ENCODE data around the gene MADD.

DNA sequence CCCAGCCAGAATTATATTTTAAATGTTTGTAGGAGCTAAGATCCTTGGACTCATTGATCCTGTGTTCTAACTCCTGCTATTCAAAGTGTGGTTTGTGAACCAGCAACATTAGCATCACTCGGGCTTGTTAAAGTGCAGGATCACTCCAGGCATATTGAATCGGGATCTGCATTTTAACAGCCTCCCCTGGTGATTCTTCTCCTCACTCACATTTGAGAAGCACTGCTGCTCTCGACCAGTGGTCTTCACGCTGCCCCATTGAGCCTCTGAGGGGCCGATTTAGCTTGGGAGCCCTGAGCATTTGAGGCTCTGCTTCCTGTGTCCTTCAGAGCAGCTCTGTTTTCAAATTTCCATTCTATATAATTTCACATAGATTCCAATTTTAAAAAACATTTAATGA lies 10.9 kb downstream of the MADD start:
- TF ChIP-seq EZH2 (IDR thresholded peaks at IDR 0.05; ENCODE audit: insufficient read depth, poor library complexity, severe bottlenecking): no peak
- TF ChIP-seq EZH2phosphoT487 (IDR thresholded peaks at IDR 0.05; ENCODE audit: insufficient read depth, low read depth): no peak
